Measurements from ENCODE around the gene TAF1A.
"Not testable (repeated sequence)": the region's sequence is repeated elsewhere in the genome, so short reads cannot be mapped to it uniquely, and the experiment has no call there.

TAF1A gene

DNA sequence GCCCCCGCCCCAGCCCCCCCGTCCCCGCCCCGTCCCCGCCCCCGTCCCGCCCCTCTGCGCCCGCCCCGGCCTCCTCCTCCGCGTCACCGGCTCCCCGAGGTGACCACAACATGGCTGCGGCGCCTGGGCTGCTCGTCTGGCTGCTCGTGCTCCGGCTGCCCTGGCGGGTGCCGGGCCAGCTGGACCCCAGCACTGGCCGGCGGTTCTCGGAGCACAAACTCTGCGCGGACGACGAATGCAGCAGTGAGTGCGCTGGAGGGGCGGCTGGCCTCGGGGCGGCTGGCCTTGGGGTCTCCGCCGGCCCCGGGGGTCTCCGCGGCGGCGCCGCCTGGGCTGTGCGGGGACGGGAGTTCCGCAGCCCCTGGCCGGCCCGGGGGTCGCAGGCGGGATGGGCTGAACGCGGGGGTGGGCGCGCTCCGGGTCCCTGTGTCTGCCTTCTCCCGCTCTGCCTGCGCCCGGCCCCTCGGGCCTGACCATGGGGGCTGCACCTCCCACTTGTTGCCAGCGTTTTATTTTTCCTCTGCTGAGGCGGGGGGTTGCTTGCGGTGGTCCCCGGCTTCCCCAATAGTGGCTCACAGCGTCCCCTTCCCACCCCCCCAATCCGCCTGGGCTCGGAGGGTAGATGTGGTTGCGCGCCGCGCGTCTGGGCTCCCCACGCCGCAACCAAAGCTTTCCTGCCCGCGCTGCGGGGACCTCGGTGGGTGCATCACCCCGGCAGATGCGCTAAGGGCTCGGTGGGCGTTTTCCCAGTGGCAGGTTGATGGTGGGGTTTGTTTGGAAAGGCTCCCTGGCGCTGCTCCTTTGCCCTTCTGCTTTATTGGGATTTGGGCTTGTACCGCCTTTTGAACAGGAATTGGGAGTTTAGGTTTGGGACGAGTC is 28.5 kb upstream of the TAF1A start, which contains the start of gene MIA3:
MIA3 (plus strand) TSS at position 97 of the 879 bp plus-strand sequence; CDS start at position 111, 14 bp downstream.
- peaks cover 15% of the 10 kb centered on the region for H3K36me3 Mint-ChIP-seq (ENCODE audit: low read depth)
- peak within 1 kb of the TSS; percentile 79 for H3K27ac Mint-ChIP-seq
- peaks cover 6% of the 10 kb centered on the region for H3K9me3 Mint-ChIP-seq
- H3K27me3 Mint-ChIP-seq (ENCODE audit: low read depth, poor library complexity), result peaks cover 25% of the 10 kb centered on the region
- peak; percentile 81 for DNase-seq
- H3K4me3 Mint-ChIP-seq, result peak within 1 kb of the TSS; percentile 91
- H3K4me1 Mint-ChIP-seq, result peaks cover 22% of the 10 kb centered on the region
- TF ChIP-seq, protein P1, sequence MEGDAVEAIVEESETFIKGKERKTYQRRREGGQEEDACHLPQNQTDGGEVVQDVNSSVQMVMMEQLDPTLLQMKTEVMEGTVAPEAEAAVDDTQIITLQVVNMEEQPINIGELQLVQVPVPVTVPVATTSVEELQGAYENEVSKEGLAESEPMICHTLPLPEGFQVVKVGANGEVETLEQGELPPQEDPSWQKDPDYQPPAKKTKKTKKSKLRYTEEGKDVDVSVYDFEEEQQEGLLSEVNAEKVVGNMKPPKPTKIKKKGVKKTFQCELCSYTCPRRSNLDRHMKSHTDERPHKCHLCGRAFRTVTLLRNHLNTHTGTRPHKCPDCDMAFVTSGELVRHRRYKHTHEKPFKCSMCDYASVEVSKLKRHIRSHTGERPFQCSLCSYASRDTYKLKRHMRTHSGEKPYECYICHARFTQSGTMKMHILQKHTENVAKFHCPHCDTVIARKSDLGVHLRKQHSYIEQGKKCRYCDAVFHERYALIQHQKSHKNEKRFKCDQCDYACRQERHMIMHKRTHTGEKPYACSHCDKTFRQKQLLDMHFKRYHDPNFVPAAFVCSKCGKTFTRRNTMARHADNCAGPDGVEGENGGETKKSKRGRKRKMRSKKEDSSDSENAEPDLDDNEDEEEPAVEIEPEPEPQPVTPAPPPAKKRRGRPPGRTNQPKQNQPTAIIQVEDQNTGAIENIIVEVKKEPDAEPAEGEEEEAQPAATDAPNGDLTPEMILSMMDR (IDR thresholded peaks at IDR 0.05), result no peak

DNA sequence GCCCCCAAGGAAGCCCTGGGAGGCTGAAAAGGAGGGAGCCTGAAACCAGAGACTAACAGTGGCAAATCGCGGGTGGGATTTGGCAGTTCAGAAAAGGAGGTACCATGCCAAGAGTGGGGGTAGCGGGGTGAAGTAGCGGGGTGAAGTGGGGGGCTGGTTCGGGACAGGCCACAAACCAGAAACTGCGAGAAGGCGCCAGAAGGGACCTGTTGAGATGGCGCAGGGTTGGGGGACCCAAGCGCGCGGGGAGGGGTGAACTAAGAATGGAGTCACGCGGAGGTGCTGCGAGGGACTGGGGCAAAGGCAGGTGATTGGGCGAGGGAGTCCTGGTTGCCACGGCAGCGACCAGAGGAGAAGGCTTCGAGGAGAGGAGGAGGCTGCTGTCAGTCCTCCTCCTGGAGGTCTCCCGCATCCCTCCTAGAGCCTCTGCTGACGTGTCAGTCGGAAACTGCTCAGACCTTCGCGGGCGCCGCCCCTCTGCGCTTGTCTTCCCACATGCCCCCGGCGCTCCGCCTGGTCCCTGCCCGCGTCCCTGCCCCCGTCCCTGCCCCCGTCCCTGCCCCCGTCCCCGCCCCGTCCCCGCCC is 27.7 kb upstream of the TAF1A start:
- peaks cover 12% of the 10 kb centered on the region for H3K9me3 Mint-ChIP-seq
- peaks cover 22% of the 10 kb centered on the region for H3K4me1 Mint-ChIP-seq
- H3K4me3 Mint-ChIP-seq, result peak overlapping the region; percentile 86
- peak; percentile 93 for DNase-seq
- H3K27me3 Mint-ChIP-seq (ENCODE audit: low read depth, poor library complexity), result peaks cover 33% of the 10 kb centered on the region
- H3K27ac Mint-ChIP-seq, result peak overlapping the region; percentile 8
- TF ChIP-seq, protein P1 (IDR thresholded peaks at IDR 0.05), result no peak
- peaks cover 9% of the 10 kb centered on the region for H3K36me3 Mint-ChIP-seq (ENCODE audit: low read depth)

DNA sequence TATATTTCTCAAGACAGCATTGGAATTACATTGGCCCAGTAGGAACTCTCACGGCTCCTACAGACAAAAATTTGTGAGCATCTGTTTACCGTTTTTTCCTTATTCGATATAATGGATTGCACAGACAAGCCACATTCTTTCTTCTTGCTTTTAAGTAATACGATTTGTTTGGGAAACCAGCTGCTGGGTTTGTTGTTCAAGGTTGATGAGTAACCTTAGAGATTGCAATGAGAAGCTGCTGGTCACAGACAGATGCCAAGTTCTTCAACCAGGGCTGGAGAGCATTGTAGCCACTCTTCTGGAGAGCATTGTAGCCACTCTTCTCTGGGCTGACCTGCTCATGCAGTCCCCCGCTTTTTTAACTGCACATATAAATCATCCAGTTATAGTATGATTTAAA is 26.8 kb upstream of the TAF1A start:
- peaks cover 4% of the 10 kb centered on the region for H3K36me3 Mint-ChIP-seq (ENCODE audit: low read depth)
- H3K4me1 Mint-ChIP-seq, result peaks cover 22% of the 10 kb centered on the region
- H3K4me3 Mint-ChIP-seq, result peak overlapping the region; percentile 86
- no peak for DNase-seq
- TF ChIP-seq, protein P1 (IDR thresholded peaks at IDR 0.05), result no peak
- H3K9me3 Mint-ChIP-seq, result peaks cover 16% of the 10 kb centered on the region
- H3K27me3 Mint-ChIP-seq (ENCODE audit: low read depth, poor library complexity), result peaks cover 42% of the 10 kb centered on the region
- H3K27ac Mint-ChIP-seq, result no peak overlapping the region

DNA sequence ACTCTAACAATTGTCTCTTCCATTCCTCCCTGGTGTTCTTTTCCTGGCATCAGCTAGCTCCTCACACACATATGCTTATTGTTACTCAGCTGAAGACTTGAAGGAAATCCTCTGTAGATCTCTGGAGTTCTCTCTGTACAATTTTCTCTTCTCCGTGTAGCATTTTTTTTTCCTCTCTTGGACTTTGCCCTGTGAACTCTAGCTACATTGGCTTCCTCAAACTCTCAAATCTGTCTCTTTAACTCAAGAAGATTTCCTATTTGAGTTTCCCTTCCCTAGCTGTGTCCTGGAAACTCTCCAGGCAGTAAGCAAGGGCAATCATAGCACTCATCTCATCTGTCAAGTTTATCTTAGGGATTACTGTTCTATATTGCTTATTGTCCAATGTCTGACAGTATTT is 23.9 kb upstream of the TAF1A start:
- peaks cover 5% of the 10 kb centered on the region for H3K36me3 Mint-ChIP-seq (ENCODE audit: low read depth)
- no peak overlapping the region for H3K27ac Mint-ChIP-seq
- DNase-seq, result no peak
- peaks cover 56% of the 10 kb centered on the region for H3K27me3 Mint-ChIP-seq (ENCODE audit: low read depth, poor library complexity)
- peaks cover 37% of the 10 kb centered on the region for H3K9me3 Mint-ChIP-seq
- TF ChIP-seq, protein P1 (IDR thresholded peaks at IDR 0.05), result no peak
- H3K4me3 Mint-ChIP-seq, result no peak overlapping the region
- peaks cover 5% of the 10 kb centered on the region for H3K4me1 Mint-ChIP-seq

DNA sequence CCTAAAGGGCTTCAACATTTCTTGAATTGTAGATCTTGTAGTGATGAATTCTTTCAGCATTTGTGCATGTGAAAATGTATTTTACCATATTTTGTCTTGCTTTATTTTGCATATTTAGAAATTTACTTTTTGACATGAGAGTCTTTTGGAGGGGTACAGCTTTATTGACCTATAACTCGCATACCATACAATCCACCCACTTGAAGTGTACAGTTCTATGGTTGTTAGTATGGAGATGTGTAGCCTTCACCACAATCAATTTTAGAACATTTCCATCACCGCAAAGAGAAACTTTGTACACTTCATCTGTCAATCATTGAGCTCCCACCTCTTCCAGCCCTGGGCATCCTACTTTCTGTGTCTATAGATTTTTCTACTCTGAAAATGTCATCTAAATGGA is 21.0 kb upstream of the TAF1A start:
- TF ChIP-seq, protein P1 (IDR thresholded peaks at IDR 0.05), result no peak
- Mint-ChIP-seq H3K27ac (no peak overlapping the region), H3K27me3 (ENCODE audit: low read depth, poor library complexity) (peaks cover 59% of the 10 kb centered on the region), H3K9me3 (peaks cover 42% of the 10 kb centered on the region), H3K4me3 (no peak overlapping the region), H3K4me1 (no peaks in the 10 kb centered on the region), H3K36me3 (ENCODE audit: low read depth) (peaks cover 6% of the 10 kb centered on the region)
- no peak for DNase-seq

DNA sequence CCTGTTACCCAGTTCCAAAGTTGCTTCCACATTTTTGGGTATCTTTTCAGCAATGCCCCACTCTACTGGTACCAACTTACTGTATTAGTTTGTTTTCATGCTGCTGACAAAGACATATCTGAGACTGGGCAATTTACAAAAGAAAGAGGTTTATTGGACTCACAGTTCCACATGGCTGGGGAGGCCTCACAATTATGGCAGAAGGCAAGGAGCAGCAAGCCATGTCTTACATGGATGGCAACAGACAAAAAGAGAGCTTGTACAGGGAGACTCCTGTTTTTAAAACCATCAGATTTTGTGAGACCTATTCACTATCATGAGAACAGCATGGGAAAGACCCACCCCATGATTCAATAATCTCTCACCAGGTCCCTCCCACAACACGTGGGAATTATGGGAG is 19.4 kb upstream of the TAF1A start:
- H3K9me3 Mint-ChIP-seq, result peaks cover 42% of the 10 kb centered on the region
- H3K27ac Mint-ChIP-seq; DNase-seq; H3K4me3 Mint-ChIP-seq; H3K4me1 Mint-ChIP-seq; H3K36me3 Mint-ChIP-seq (ENCODE audit: low read depth): not testable (repeated sequence)
- H3K27me3 Mint-ChIP-seq (ENCODE audit: low read depth, poor library complexity), result peaks cover 52% of the 10 kb centered on the region

All from nephron progenitor cell (in vitro differentiated cells).